ENCODE data around the gene ARMC7.

Gene ARMC7

GRCh38 chr17:75063201-75063600 is 46.6 kb upstream of the ARMC7 start:
- H3K4me3 ChIP-seq (ENCODE audit: low read length), result no peak overlapping the region
- no peaks in the 10 kb centered on the region for H3K9me3 ChIP-seq (ENCODE audit: insufficient read depth, low read length)
- no peaks in the 10 kb centered on the region for H3K27me3 ChIP-seq (ENCODE audit: low read depth, low read length)
- no peak for TF ChIP-seq CTCF (IDR thresholded peaks at IDR 0.05; ENCODE audit: low read depth, low read length)
- TF ChIP-seq EZH2phosphoT487 (IDR thresholded peaks at IDR 0.05; ENCODE audit: low read depth), result no peak
- no peaks in the 10 kb centered on the region for H4K20me1 ChIP-seq (ENCODE audit: insufficient read depth, low read length)
- H3K79me2 ChIP-seq (ENCODE audit: low read length), result no peaks in the 10 kb centered on the region
- no peak overlapping the region for H2AFZ ChIP-seq (ENCODE audit: low read depth, low read length)
- H3K4me1 ChIP-seq (ENCODE audit: low read length), result no peaks in the 10 kb centered on the region
- peaks cover 10% of the 10 kb centered on the region for H3K36me3 ChIP-seq (replicated peaks; ENCODE audit: low read depth, low read length)
- H3K9ac ChIP-seq (ENCODE audit: low read length), result no peak overlapping the region
- no peak overlapping the region for H3K27ac ChIP-seq (ENCODE audit: low read length)
- no peak overlapping the region for H3K4me2 ChIP-seq (ENCODE audit: low read length)

GRCh38 chr17:75063626-75064025 is 46.1 kb upstream of the ARMC7 start:
- no peak overlapping the region for H3K9ac ChIP-seq (ENCODE audit: low read length)
- H3K4me3 ChIP-seq (ENCODE audit: low read length), result no peak overlapping the region
- no peaks in the 10 kb centered on the region for H3K27me3 ChIP-seq (ENCODE audit: low read depth, low read length)
- no peaks in the 10 kb centered on the region for H3K9me3 ChIP-seq (ENCODE audit: insufficient read depth, low read length)
- H4K20me1 ChIP-seq (ENCODE audit: insufficient read depth, low read length), result no peaks in the 10 kb centered on the region
- no peak overlapping the region for H3K27ac ChIP-seq (ENCODE audit: low read length)
- H3K79me2 ChIP-seq (ENCODE audit: low read length), result no peaks in the 10 kb centered on the region
- no peak overlapping the region for H3K4me2 ChIP-seq (ENCODE audit: low read length)
- H3K36me3 ChIP-seq (replicated peaks; ENCODE audit: low read depth, low read length), result peaks cover 10% of the 10 kb centered on the region
- no peak for TF ChIP-seq CTCF (IDR thresholded peaks at IDR 0.05; ENCODE audit: low read depth, low read length)
- TF ChIP-seq EZH2phosphoT487 (IDR thresholded peaks at IDR 0.05; ENCODE audit: low read depth), result no peak
- no peak overlapping the region for H2AFZ ChIP-seq (ENCODE audit: low read depth, low read length)
- no peaks in the 10 kb centered on the region for H3K4me1 ChIP-seq (ENCODE audit: low read length)

GRCh38 chr17:75064040-75064439 is 45.7 kb upstream of the ARMC7 start:
- Histone ChIP-seq H3K4me1 (ENCODE audit: low read length) (no peaks in the 10 kb centered on the region), H3K4me3 (ENCODE audit: low read length) (no peak overlapping the region), H3K27me3 (ENCODE audit: low read depth, low read length) (no peaks in the 10 kb centered on the region), H3K79me2 (ENCODE audit: low read length) (no peaks in the 10 kb centered on the region), H3K9me3 (ENCODE audit: insufficient read depth, low read length) (no peaks in the 10 kb centered on the region), H4K20me1 (ENCODE audit: insufficient read depth, low read length) (no peaks in the 10 kb centered on the region), H3K9ac (ENCODE audit: low read length) (no peak overlapping the region), H3K27ac (ENCODE audit: low read length) (no peak overlapping the region), H3K36me3 (replicated peaks; ENCODE audit: low read depth, low read length) (peaks cover 10% of the 10 kb centered on the region), H2AFZ (ENCODE audit: low read depth, low read length) (no peak overlapping the region), H3K4me2 (ENCODE audit: low read length) (no peak overlapping the region)
- TF ChIP-seq EZH2phosphoT487 (IDR thresholded peaks at IDR 0.05; ENCODE audit: low read depth), result no peak
- TF ChIP-seq CTCF (IDR thresholded peaks at IDR 0.05; ENCODE audit: low read depth, low read length), result no peak

- Histone ChIP-seq H4K20me1 (ENCODE audit: insufficient read depth, low read length) (no peaks in the 10 kb centered on the region), H3K36me3 (replicated peaks; ENCODE audit: low read depth, low read length) (peaks cover 8% of the 10 kb centered on the region), H3K4me1 (ENCODE audit: low read length) (no peaks in the 10 kb centered on the region), H3K4me2 (ENCODE audit: low read length) (no peak overlapping the region), H3K9me3 (ENCODE audit: insufficient read depth, low read length) (no peaks in the 10 kb centered on the region), H3K27ac (ENCODE audit: low read length) (no peak overlapping the region), H3K27me3 (ENCODE audit: low read depth, low read length) (no peaks in the 10 kb centered on the region), H2AFZ (ENCODE audit: low read depth, low read length) (no peak overlapping the region), H3K9ac (ENCODE audit: low read length) (no peak overlapping the region), H3K79me2 (ENCODE audit: low read length) (no peaks in the 10 kb centered on the region), H3K4me3 (ENCODE audit: low read length) (no peak overlapping the region)
- TF ChIP-seq CTCF (IDR thresholded peaks at IDR 0.05; ENCODE audit: low read depth, low read length) (no peak), EZH2phosphoT487 (IDR thresholded peaks at IDR 0.05; ENCODE audit: low read depth) (no peak)
Measured at GRCh38 chr17:75064460-75064859, 45.3 kb upstream of the ARMC7 start.

Measured in OCI-LY3 (cell line).